HepG2 (cell line): ENCODE measurements around the gene GAS6. TPM values are rescaled to one million over a fixed set of nuclear protein-coding genes. Genes with fewer than 3 reads are reported as not detected.

ENCODE experiments used
- ATAC-seq: fragments of 200-7000 bp; cut with Tn5 transposase; 3 replicates; pipeline ENCODE4 v1.9.1; 2020; ENCODE audit warnings: mild to moderate bottlenecking, moderate library complexity
- BruUV-seq: library from RNA; stranded (reverse); fragments of 400-500 nt; replicated peaks from 2 replicates; lab custom pipeline; 2021; lab: Mats Ljungman, UMichigan
- CTCF ChIA-PET: fragments of 300-600 bp; formaldehyde crosslinking; extraction: SDS; loops from one replicate; lab custom pipeline; 2021; ENCODE audit warnings: low total read pairs, inconsistent platforms, low intra/inter-chr PET ratio; lab: Yijun Ruan, JAX
- POLR2A ChIA-PET: fragments of 350-600 bp; sonication (Branson Sonifier 250); formaldehyde crosslinking; loops from one replicate; lab custom pipeline; 2020; ENCODE audit warnings: antibody characterized with exemption, inconsistent platforms; lab: Yijun Ruan, JAX
- DNase-seq: peaks from one replicate; pipeline ENCODE4 v3.0.0-alpha.2; 2015; ENCODE audit warnings: low spot score
- FAIRE-seq: peaks from 3 replicates; lab custom pipeline; 2011; peaks lifted over from hg19 to GRCh38; lab: Jason Lieb, UNC
- H2AFZ ChIP-seq: one replicate; pipeline ENCODE4 v1.6.1; 2011; ENCODE audit warnings: low read length, inconsistent platforms
- H3K27ac ChIP-seq: fragments of 300-600 bp; 3 replicates; pipeline ENCODE4 v1.8.0; 2011; ENCODE audit warnings: mixed run types, mild to moderate bottlenecking, mixed read lengths, low read length, inconsistent platforms; ENCODE audit not compliant: insufficient read depth; ENCODE audit errors: extremely low read length
- H3K27me3 ChIP-seq, 2 experiments: fragments of 200-600 bp in 1 of 2; 2 replicates in 1 of 2; 3 replicates in 1 of 2; pipeline versions ENCODE4 v1.6.0 to v1.8.0; 2011; ENCODE audit warnings: low read length in 2 of 2, mild to moderate bottlenecking in 2 of 2, moderate library complexity in 2 of 2, inconsistent platforms in 1 of 2; ENCODE audit not compliant: insufficient read depth in 2 of 2, control insufficient read depth in 1 of 2
- H3K36me3 ChIP-seq, 2 experiments: fragments of 200-600 bp in 1 of 2; replicated peaks in 1 of 2; 2 replicates in 1 of 2; 3 replicates in 1 of 2; pipeline versions ENCODE4 v1.5.1 to v1.8.0; 2011; ENCODE audit warnings: low read length in 2 of 2, inconsistent platforms in 1 of 2; ENCODE audit not compliant: insufficient read depth in 2 of 2, control insufficient read depth in 1 of 2
- H3K4me1 ChIP-seq: 2 replicates; pipeline ENCODE4 v1.5.1; 2012; ENCODE audit warnings: low read length, inconsistent platforms; ENCODE audit not compliant: insufficient read depth
- H3K4me2 ChIP-seq: 2 replicates; pipeline ENCODE4 v1.6.0; 2011; ENCODE audit warnings: low read depth, low read length, inconsistent platforms
- H3K4me3 ChIP-seq, 3 experiments: fragments of 200-600 bp in 1 of 3; sonication (generic), shearing (Covaris generic) in 1 of 3; replicated peaks in 1 of 3; 2 replicates each; pipeline ENCODE4 v1.5.1; 2011 to 2016; ENCODE audit warnings: low read length in 3 of 3, inconsistent platforms in 2 of 3, low read depth in 2 of 3, mild to moderate bottlenecking in 2 of 3, control low read depth in 1 of 3, mixed read lengths in 1 of 3; ENCODE audit not compliant: insufficient read depth in 1 of 3
- H3K79me2 ChIP-seq: one replicate; pipeline ENCODE4 v1.6.1; 2011; ENCODE audit warnings: low read length, inconsistent platforms; ENCODE audit not compliant: insufficient read depth
- H3K9ac ChIP-seq: 2 replicates; pipeline ENCODE4 v1.6.0; 2011; ENCODE audit warnings: mild to moderate bottlenecking, low read depth, low read length, inconsistent platforms; ENCODE audit not compliant: insufficient read depth
- H3K9me3 ChIP-seq: 2 replicates; pipeline ENCODE4 v1.5.1; 2012; ENCODE audit warnings: mild to moderate bottlenecking, low read length
- H4K20me1 ChIP-seq: 2 replicates; pipeline ENCODE4 v1.6.0; 2011; ENCODE audit warnings: inconsistent platforms, mild to moderate bottlenecking, low read length, moderate library complexity; ENCODE audit not compliant: insufficient read depth
- BATF2 ChIP-seq: sonication (generic); formaldehyde crosslinking; IDR thresholded peaks from 2 replicates; pipeline ENCODE4 v1.8.0; 2022; ENCODE audit warnings: mild to moderate bottlenecking, missing genetic modification reagents, moderate library complexity
- EZH2 ChIP-seq: conservative IDR thresholded peaks from 2 replicates; pipeline ENCODE4 v1.6.1; 2012; ENCODE audit warnings: mild to moderate bottlenecking, low read depth, low read length, moderate library complexity
- HNF4A ChIP-seq: sonication (generic); formaldehyde crosslinking; IDR thresholded peaks from 2 replicates; pipeline ENCODE4 v1.4.0; 2020; ENCODE audit warnings: missing genetic modification reagents
- MAF1 ChIP-seq: sonication (generic); formaldehyde crosslinking; IDR thresholded peaks from 2 replicates; pipeline ENCODE4 v1.5.0; 2020; ENCODE audit warnings: missing genetic modification reagents, borderline replicate concordance
- SNAI1 ChIP-seq: sonication (generic); formaldehyde crosslinking; IDR thresholded peaks from 2 replicates; pipeline ENCODE4 v1.5.0; 2020; ENCODE audit warnings: mild to moderate bottlenecking, missing genetic modification reagents, borderline replicate concordance
- SRY ChIP-seq: sonication (generic); formaldehyde crosslinking; IDR thresholded peaks from 2 replicates; pipeline ENCODE4 v1.8.0; 2022; ENCODE audit warnings: mild to moderate bottlenecking, missing genetic modification reagents
- U2AF1 ChIP-seq: fragments of 200-400 bp; formaldehyde crosslinking; optimal IDR thresholded peaks from 2 replicates; pipeline ENCODE3; 2017; ENCODE audit warnings: mild to moderate bottlenecking, low read depth, low read length
- ZNF253 ChIP-seq: sonication (generic); formaldehyde crosslinking; IDR thresholded peaks from 2 replicates; pipeline ENCODE4 v1.8.0; 2022; ENCODE audit warnings: mild to moderate bottlenecking, missing genetic modification reagents, borderline replicate concordance
- ZNF350 ChIP-seq: sonication (generic); formaldehyde crosslinking; IDR thresholded peaks from 2 replicates; pipeline ENCODE4 v1.4.0; 2020; ENCODE audit warnings: mild to moderate bottlenecking, low read depth, missing genetic modification reagents, borderline replicate concordance
- ZNF484 ChIP-seq: sonication (generic); formaldehyde crosslinking; IDR thresholded peaks from 2 replicates; pipeline ENCODE4 v1.5.1; 2020; ENCODE audit warnings: mild to moderate bottlenecking, low read depth, missing genetic modification reagents, borderline replicate concordance
- ZNF605 ChIP-seq: sonication (generic); formaldehyde crosslinking; IDR thresholded peaks from 2 replicates; pipeline ENCODE4 v1.8.0; 2022; ENCODE audit warnings: mild to moderate bottlenecking, missing genetic modification reagents
- ZNF710 ChIP-seq: sonication (generic); formaldehyde crosslinking; IDR thresholded peaks from 2 replicates; pipeline ENCODE4 v1.5.0; 2020; ENCODE audit warnings: mild to moderate bottlenecking, missing genetic modification reagents, borderline replicate concordance
- WGBS: methylation state at CpG from one replicate; pipeline ENCODE4 v1.1.6; 2017; ENCODE audit warnings: low lambda C conversion rate; 5-methylcytosine and 5-hydroxymethylcytosine counted together
- in situ Hi-C: cut with HindIII; loops from 2 replicates; pipeline ENCODE4 v1.10.0; 2017; ENCODE audit warnings: low pct_unique_long_range_greater_than_20kb; ENCODE audit not compliant: extremely low pct_ligation_motif_present
- intact Hi-C: fragments of 100-400 bp; cut with micrococcal nuclease; formaldehyde crosslinking; loops from one replicate; pipeline ENCODE4 v1.10.0; 2022; ENCODE audit not compliant: unreplicated experiment
- polyA plus RNA-seq, 8 experiments: library from polyadenylated mRNA; depleted of rRNA in 3 of 8; stranded (reverse) in 7 of 8; unstranded in 1 of 8; fragments of >200 nt; fragmentation: Illumina TruSeq in 4 of 8; extraction: Trizol in 4 of 8; gene quantifications; 2 replicates each; pipeline versions ENCODE4 v1.2.1 to v1.2.3, GENCODE V29; 2011 to 2016; ENCODE audit warnings: low read depth in 4 of 8, missing spikeins in 1 of 8, mixed read lengths in 1 of 8; ENCODE audit not compliant: insufficient read depth in 1 of 8
- total RNA-seq, 5 experiments: library from RNA; depleted of rRNA; stranded (reverse); fragments of >200 nt; fragmentation: Illumina TruSeq; extraction: Trizol; gene quantifications; 2 replicates each; pipeline ENCODE4 v1.2.3, GENCODE V29; 2016; ENCODE audit warnings: low read depth in 1 of 5
- TF ChIP-seq, protein P1 (sequence below): sonication (generic); formaldehyde crosslinking; IDR thresholded peaks from 2 replicates; pipeline ENCODE4 v1.8.0; 2022; ENCODE audit warnings: missing genetic modification reagents, mild to moderate bottlenecking, borderline replicate concordance
- TF ChIP-seq, protein P2 (sequence below): sonication (generic); formaldehyde crosslinking; conservative IDR thresholded peaks from 2 replicates; pipeline ENCODE4 v1.8.0; 2022; ENCODE audit warnings: missing genetic modification reagents

The GAS6 gene
- total and polyA plus RNA-seq, 2 of the 13 experiments (the other 11 are each of a cell fraction or from before 2014, with no cell fraction given): 0.09 to 0.24 TPM

GRCh38 chr13:113819341-113819730 is 44.5 kb downstream of the GAS6 start (continued):
- TF ChIP-seq, protein P1, sequence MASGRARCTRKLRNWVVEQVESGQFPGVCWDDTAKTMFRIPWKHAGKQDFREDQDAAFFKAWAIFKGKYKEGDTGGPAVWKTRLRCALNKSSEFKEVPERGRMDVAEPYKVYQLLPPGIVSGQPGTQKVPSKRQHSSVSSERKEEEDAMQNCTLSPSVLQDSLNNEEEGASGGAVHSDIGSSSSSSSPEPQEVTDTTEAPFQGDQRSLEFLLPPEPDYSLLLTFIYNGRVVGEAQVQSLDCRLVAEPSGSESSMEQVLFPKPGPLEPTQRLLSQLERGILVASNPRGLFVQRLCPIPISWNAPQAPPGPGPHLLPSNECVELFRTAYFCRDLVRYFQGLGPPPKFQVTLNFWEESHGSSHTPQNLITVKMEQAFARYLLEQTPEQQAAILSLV (CRISPR knock-in tag): no peak

DNA sequence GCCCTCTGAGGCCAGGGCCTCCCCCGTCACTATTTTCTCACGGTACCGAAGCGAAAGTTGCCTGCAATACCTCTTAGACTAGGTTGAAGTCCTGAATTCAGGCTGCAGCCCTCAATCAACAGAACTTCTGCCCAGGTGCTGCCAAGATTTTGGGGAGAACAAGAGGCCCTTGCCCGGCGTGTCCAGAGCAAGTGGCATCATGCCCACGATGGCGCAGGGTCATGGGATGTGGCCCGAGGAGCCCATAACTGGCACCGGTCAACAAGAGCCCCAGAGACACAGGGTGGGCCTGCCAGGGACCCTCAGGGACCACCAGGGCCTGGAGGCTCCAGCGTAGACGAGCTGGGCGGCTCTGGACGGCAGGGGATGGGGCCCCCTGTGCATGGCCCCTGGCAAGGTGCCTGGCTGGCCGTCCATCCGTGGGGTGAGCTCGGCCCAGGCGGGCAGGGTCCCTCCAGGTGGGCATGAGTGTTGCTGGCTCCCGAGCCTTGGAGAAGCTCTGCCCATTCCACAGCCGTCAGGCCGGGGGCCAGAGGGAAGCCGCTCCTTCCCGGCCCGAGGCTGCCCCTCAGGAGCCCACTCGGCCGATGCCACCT is 45.1 kb downstream of the GAS6 start:
- FAIRE-seq: no peak
- Histone ChIP-seq H2AFZ (no peak overlapping the region), H3K27me3 (peaks cover 9 to 16% of the 10 kb centered on the region in 2 experiments; a peak in 4 of 5 replicates), H3K4me3 (no peak overlapping the region), H3K27ac (no peak overlapping the region), H3K79me2 (no peaks in the 10 kb centered on the region), H3K36me3 (no peaks in the 10 kb centered on the region), H4K20me1 (no peaks in the 10 kb centered on the region), H3K9me3 (no peaks in the 10 kb centered on the region), H3K9ac (no peak overlapping the region), H3K4me2 (no peak overlapping the region), H3K4me1 (peaks cover 6% of the 10 kb centered on the region; the same call in 1 of the 2 replicates)
- WGBS: 80% methylated on average over 13 of the region's 26 CpGs
- DNase-seq: no peak
- POLR2A ChIA-PET: no interaction called here
- BruUV-seq: no TSS peak
- in situ Hi-C loops: loop anchor here (5.0 kb wide), 1 partner anchor 84 kb away; no protein-coding TSS in a partner anchor
- no peak for ATAC-seq
- intact Hi-C loops: no loop called here
- CTCF ChIA-PET: no interaction called here
- TF ChIP-seq MAF1 (CRISPR knock-in tag): no peak
- no peak for TF ChIP-seq SNAI1 (CRISPR knock-in tag)
- no peak for TF ChIP-seq BATF2
- TF ChIP-seq ZNF350 (CRISPR knock-in tag): no peak
- no peak for TF ChIP-seq ZNF253
- no peak for TF ChIP-seq U2AF1
- TF ChIP-seq EZH2: no peak
- no peak for TF ChIP-seq SRY (CRISPR knock-in tag)
- no peak for TF ChIP-seq HNF4A
- TF ChIP-seq, protein P2, sequence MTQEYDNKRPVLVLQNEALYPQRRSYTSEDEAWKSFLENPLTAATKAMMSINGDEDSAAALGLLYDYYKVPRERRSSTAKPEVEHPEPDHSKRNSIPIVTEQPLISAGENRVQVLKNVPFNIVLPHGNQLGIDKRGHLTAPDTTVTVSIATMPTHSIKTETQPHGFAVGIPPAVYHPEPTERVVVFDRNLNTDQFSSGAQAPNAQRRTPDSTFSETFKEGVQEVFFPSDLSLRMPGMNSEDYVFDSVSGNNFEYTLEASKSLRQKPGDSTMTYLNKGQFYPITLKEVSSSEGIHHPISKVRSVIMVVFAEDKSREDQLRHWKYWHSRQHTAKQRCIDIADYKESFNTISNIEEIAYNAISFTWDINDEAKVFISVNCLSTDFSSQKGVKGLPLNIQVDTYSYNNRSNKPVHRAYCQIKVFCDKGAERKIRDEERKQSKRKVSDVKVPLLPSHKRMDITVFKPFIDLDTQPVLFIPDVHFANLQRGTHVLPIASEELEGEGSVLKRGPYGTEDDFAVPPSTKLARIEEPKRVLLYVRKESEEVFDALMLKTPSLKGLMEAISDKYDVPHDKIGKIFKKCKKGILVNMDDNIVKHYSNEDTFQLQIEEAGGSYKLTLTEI (CRISPR knock-in tag): no peak
- no peak for TF ChIP-seq ZNF605
- no peak for TF ChIP-seq ZNF710 (CRISPR knock-in tag)
- TF ChIP-seq ZNF484 (CRISPR knock-in tag): no peak
